Gastrocnemius medialis (tissue), 4 donors: ENCODE results near the gene PACSIN2.

Experiments used
- POLR2A ChIP-seq, 2 donors: fragments of 450-650 bp; IDR thresholded peaks; one replicate each; pipeline ENCODE4 v1.6.1; 2017; ENCODE audit warnings: antibody characterized with exemption in 2 of 2, mild to moderate bottlenecking in 2 of 2, moderate library complexity in 2 of 2
- TF ChIP-seq, protein P1 (sequence below), 5 experiments: fragments of 450-650 bp in 3 of 5; fragments of 200-600 bp in 2 of 5; sonication (generic) in 2 of 5; IDR thresholded peaks in 4 of 5; conservative IDR thresholded peaks in 1 of 5; 1 replicate in 4 of 5; 2 replicates in 1 of 5; pipeline ENCODE4 v1.5.1; 2016 to 2019; ENCODE audit warnings: antibody characterized with exemption in 5 of 5, mild to moderate bottlenecking in 3 of 5, moderate library complexity in 3 of 5

DNA sequence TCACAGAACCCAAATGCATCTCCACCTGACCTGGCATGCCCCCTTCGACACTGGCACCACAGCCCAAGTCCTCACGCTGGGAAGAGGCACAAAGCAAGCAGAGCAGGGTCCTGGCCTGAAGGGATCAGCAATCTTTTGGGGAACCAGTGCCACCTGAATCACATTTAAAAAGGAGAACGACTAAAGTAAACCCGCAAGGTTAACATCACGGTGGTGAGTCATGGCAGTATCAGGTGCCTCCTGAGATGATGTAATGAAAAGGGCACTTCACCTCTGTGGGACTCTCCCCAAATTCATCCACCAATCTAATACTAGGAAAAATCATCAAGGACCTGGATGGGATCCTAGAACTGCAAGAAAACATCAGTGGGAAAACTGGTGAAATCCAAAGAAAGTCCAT, 44.9 kb downstream of the PACSIN2 start:
- TF ChIP-seq, protein P1, sequence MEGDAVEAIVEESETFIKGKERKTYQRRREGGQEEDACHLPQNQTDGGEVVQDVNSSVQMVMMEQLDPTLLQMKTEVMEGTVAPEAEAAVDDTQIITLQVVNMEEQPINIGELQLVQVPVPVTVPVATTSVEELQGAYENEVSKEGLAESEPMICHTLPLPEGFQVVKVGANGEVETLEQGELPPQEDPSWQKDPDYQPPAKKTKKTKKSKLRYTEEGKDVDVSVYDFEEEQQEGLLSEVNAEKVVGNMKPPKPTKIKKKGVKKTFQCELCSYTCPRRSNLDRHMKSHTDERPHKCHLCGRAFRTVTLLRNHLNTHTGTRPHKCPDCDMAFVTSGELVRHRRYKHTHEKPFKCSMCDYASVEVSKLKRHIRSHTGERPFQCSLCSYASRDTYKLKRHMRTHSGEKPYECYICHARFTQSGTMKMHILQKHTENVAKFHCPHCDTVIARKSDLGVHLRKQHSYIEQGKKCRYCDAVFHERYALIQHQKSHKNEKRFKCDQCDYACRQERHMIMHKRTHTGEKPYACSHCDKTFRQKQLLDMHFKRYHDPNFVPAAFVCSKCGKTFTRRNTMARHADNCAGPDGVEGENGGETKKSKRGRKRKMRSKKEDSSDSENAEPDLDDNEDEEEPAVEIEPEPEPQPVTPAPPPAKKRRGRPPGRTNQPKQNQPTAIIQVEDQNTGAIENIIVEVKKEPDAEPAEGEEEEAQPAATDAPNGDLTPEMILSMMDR (IDR thresholded peaks at IDR 0.05 in 4 of 5, conservative IDR thresholded peaks at IDR 0.05 in 1 of 5) = no peak
- no peak for TF ChIP-seq POLR2A (IDR thresholded peaks at IDR 0.05)
